Measurements from ENCODE around the gene MAD2L2.

The MAD2L2 gene

DNA sequence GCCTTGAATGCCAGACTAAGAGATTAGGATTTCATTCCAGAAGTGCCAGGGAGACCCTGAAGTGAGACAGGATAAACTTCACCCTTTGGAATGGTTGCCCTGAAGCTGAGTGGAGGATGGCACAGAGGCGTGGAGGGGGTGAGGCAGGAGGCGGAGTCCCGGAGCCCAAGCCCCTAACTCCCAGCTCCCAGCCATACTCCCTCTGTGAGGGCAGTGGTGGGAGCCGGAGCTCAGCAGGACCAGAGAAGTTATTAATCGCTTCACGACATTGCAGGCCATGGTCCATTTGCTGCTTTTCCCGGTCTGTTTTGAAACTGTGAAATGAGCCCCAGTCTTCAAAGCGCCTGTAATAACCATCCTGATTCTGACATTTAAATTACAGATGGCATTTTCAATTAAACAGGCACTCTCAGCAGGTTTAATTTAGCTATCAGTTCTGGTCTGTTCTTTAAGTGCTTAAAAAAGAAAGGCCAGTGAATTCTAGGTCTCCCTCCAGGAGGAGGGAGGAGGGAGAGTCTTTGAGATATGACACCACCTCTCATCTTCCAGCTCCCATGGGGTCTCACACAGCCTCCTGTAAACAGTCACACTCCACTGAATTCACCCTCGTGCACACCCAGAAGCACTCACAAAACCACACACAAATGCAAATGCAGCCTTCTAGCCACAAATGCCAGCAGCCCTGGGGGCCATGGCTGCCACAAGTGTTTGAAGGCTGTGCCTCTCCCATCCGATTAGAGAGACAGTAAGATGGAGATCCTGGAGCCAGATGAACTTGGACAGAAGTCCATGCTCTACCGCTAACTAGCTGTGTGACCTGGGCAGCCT lies 46.4 kb downstream of the MAD2L2 start:
- Histone ChIP-seq H3K4me2 (ENCODE audit: low read length) (no peak overlapping the region), H3K27ac (ENCODE audit: low read depth, low read length) (no peak overlapping the region), H3F3A (ENCODE audit: control insufficient read depth, insufficient read depth) (no peaks in the 10 kb centered on the region), H3K36me3 (ENCODE audit: control insufficient read depth, low read length) (no peaks in the 10 kb centered on the region), H3K27me3 (ENCODE audit: control insufficient read depth, low read length) (peaks cover 18% of the 10 kb centered on the region), H3K9me2 (replicated peaks; ENCODE audit: control insufficient read depth, low read length) (no peaks in the 10 kb centered on the region), H3K4me1 (ENCODE audit: control insufficient read depth, low read length) (peaks cover 8% of the 10 kb centered on the region), H3K79me2 (ENCODE audit: control insufficient read depth, low read length) (no peaks in the 10 kb centered on the region), H4K20me1 (ENCODE audit: control insufficient read depth, insufficient read depth, low read depth, low read length) (no peaks in the 10 kb centered on the region), H3K4me3 (ENCODE audit: low read length) (no peak overlapping the region), H3K9me3 (ENCODE audit: control insufficient read depth, insufficient read depth, low read length) (no peaks in the 10 kb centered on the region)
- TF ChIP-seq, protein P1, sequence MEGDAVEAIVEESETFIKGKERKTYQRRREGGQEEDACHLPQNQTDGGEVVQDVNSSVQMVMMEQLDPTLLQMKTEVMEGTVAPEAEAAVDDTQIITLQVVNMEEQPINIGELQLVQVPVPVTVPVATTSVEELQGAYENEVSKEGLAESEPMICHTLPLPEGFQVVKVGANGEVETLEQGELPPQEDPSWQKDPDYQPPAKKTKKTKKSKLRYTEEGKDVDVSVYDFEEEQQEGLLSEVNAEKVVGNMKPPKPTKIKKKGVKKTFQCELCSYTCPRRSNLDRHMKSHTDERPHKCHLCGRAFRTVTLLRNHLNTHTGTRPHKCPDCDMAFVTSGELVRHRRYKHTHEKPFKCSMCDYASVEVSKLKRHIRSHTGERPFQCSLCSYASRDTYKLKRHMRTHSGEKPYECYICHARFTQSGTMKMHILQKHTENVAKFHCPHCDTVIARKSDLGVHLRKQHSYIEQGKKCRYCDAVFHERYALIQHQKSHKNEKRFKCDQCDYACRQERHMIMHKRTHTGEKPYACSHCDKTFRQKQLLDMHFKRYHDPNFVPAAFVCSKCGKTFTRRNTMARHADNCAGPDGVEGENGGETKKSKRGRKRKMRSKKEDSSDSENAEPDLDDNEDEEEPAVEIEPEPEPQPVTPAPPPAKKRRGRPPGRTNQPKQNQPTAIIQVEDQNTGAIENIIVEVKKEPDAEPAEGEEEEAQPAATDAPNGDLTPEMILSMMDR (IDR thresholded peaks at IDR 0.05; ENCODE audit: low read depth, low read length, poor library complexity, severe bottlenecking) = no peak
- no peak for TF ChIP-seq EZH2phosphoT487 (IDR thresholded peaks at IDR 0.05; ENCODE audit: borderline replicate concordance, low read length)

DNA sequence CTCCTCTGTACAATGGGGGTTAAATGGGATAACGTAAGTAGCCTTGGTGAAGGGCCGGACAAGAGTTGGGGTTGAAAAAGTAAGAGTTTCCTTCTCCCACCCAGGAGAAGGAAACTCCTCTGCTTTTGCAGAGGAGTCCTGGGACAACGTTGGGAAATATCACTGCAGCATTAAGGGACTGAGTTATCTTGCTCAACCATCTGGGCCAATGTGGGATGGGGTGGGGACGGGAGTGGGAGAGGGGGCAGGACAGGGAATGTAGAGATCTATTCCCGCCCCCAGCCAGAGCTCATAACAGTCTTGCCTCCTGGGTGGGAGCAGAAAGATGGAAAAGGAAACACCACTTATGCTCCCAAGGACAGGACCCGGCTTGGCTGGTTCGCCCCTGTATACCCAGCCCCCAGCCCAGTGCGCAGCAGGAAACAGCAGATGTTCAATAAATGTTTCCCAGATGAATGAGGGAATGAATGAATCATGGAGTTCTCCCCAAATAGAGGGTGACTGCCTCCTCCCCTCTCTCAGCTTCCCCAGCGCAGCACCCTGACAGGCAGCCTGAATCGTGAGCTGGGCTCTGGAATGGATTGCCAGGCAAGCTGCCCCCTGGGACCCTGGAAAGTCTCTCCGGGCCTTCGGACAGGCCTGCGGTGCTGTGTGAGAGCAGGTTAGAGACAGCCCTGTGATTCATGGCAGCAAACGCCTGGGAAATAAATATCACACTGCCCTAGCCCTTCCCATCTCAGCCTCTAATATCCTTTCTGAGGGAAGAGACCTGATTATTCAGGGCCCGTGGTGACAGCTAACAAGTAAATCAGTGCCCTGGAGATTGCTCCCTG lies 51.5 kb downstream of the MAD2L2 start:
- Histone ChIP-seq H3K36me3 (ENCODE audit: control insufficient read depth, low read length) (no peaks in the 10 kb centered on the region), H3K4me1 (ENCODE audit: control insufficient read depth, low read length) (peaks cover 1% of the 10 kb centered on the region), H3K27me3 (ENCODE audit: control insufficient read depth, low read length) (peaks cover 38% of the 10 kb centered on the region), H4K20me1 (ENCODE audit: control insufficient read depth, insufficient read depth, low read depth, low read length) (no peaks in the 10 kb centered on the region), H3K4me2 (ENCODE audit: low read length) (no peak overlapping the region), H3F3A (ENCODE audit: control insufficient read depth, insufficient read depth) (no peaks in the 10 kb centered on the region), H3K4me3 (ENCODE audit: low read length) (no peak overlapping the region), H3K9me2 (replicated peaks; ENCODE audit: control insufficient read depth, low read length) (no peaks in the 10 kb centered on the region), H3K79me2 (ENCODE audit: control insufficient read depth, low read length) (no peaks in the 10 kb centered on the region), H3K27ac (ENCODE audit: low read depth, low read length) (no peak overlapping the region), H3K9me3 (ENCODE audit: control insufficient read depth, insufficient read depth, low read length) (no peaks in the 10 kb centered on the region)
- TF ChIP-seq EZH2phosphoT487 (IDR thresholded peaks at IDR 0.05; ENCODE audit: borderline replicate concordance, low read length) = no peak
- TF ChIP-seq, protein P1 (IDR thresholded peaks at IDR 0.05; ENCODE audit: low read depth, low read length, poor library complexity, severe bottlenecking) = no peak

DNA sequence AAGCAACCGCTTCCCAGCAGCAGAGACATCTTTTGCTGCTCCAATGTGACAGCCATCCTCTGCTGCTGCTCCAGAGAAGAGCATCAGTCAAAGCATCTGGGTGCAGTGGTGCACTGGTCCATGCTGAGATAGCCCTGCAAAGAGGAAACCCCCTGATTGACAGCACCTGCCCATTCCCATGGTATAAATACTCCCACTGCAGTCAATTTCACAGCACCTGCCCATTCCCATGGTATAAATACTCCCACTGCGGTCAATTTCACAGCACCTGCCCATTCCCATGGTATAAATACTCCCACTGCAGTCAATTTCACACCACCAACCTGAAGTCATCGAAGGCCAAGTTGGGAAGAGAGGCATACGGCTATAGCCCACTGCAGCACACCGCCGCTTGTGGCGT lies 52.2 kb downstream of the MAD2L2 start:
- Histone ChIP-seq H3K79me2 (ENCODE audit: control insufficient read depth, low read length) (no peaks in the 10 kb centered on the region), H4K20me1 (ENCODE audit: control insufficient read depth, insufficient read depth, low read depth, low read length) (no peaks in the 10 kb centered on the region), H3F3A (ENCODE audit: control insufficient read depth, insufficient read depth) (no peaks in the 10 kb centered on the region), H3K9me2 (replicated peaks; ENCODE audit: control insufficient read depth, low read length) (no peaks in the 10 kb centered on the region), H3K27me3 (ENCODE audit: control insufficient read depth, low read length) (peaks cover 38% of the 10 kb centered on the region), H3K4me2 (ENCODE audit: low read length) (no peak overlapping the region), H3K36me3 (ENCODE audit: control insufficient read depth, low read length) (no peaks in the 10 kb centered on the region), H3K4me3 (ENCODE audit: low read length) (no peak overlapping the region), H3K27ac (ENCODE audit: low read depth, low read length) (no peak overlapping the region), H3K4me1 (ENCODE audit: control insufficient read depth, low read length) (no peaks in the 10 kb centered on the region), H3K9me3 (ENCODE audit: control insufficient read depth, insufficient read depth, low read length) (no peaks in the 10 kb centered on the region)
- TF ChIP-seq EZH2phosphoT487 (IDR thresholded peaks at IDR 0.05; ENCODE audit: borderline replicate concordance, low read length) = no peak
- TF ChIP-seq, protein P1 (IDR thresholded peaks at IDR 0.05; ENCODE audit: low read depth, low read length, poor library complexity, severe bottlenecking) = no peak

All from DOHH2 (cell line).